A673 (cell line): Measurements from ENCODE around the gene SPNS1. TPM values are rescaled to one million over a fixed set of nuclear protein-coding genes. Genes with fewer than 3 reads are reported as not detected.

Source experiments
- BruUV-seq: library from RNA; stranded (reverse); fragments of 400-500 nt; replicated peaks from 2 replicates; lab custom pipeline; 2021; lab: Mats Ljungman, UMichigan
- CTCF ChIA-PET: fragments of 300-600 bp; sonication (Branson Sonifier 250); formaldehyde crosslinking; loops from one replicate; lab custom pipeline; 2022; ENCODE audit warnings: antibody characterized with exemption; lab: Charles Lee
- POLR2A ChIA-PET: fragments of 300-600 bp; sonication (Branson Sonifier 250); formaldehyde crosslinking; loops from one replicate; lab custom pipeline; 2022; ENCODE audit warnings: antibody characterized with exemption; ENCODE audit not compliant: low non-redundant PET; lab: Charles Lee
- DNase-seq: peaks from one replicate; pipeline ENCODE4 v3.0.0-alpha.2; 2015; ENCODE audit warnings: low spot score
- H3K27ac ChIP-seq: fragments of 200-600 bp; sonication (generic); 2 replicates; pipeline ENCODE4 v1.5.1; 2016; ENCODE audit warnings: mixed run types, low read depth, mild to moderate bottlenecking, mixed read lengths, antibody characterized with exemption, low read length; ENCODE audit not compliant: poor library complexity, severe bottlenecking
- H3K27me3 ChIP-seq: fragments of 200-600 bp; sonication (generic); replicated peaks from 2 replicates; pipeline ENCODE4 v1.6.1; 2017; ENCODE audit warnings: mixed run types, low read depth, mild to moderate bottlenecking, mixed read lengths, antibody characterized with exemption, low read length; ENCODE audit not compliant: insufficient read depth, poor library complexity
- H3K36me3 ChIP-seq: fragments of 200-600 bp; sonication (generic); 2 replicates; pipeline ENCODE4 v1.6.1; 2016; ENCODE audit warnings: mixed run types, mild to moderate bottlenecking, mixed read lengths, antibody characterized with exemption, low read length; ENCODE audit not compliant: insufficient read depth, poor library complexity, severe bottlenecking
- H3K4me1 ChIP-seq: fragments of 200-600 bp; sonication (generic); 2 replicates; pipeline ENCODE4 v1.6.1; 2017; ENCODE audit warnings: mixed run types, mild to moderate bottlenecking, mixed read lengths, antibody characterized with exemption, low read length; ENCODE audit not compliant: insufficient read depth, poor library complexity, severe bottlenecking
- H3K4me3 ChIP-seq: fragments of 200-600 bp; sonication (generic); 2 replicates; pipeline ENCODE4 v1.5.1; 2016; ENCODE audit warnings: low read depth, mixed run types, mild to moderate bottlenecking, mixed read lengths, low read length; ENCODE audit not compliant: poor library complexity, severe bottlenecking
- H3K9me3 ChIP-seq: fragments of 200-600 bp; sonication (generic); 2 replicates; pipeline ENCODE4 v1.6.1; 2016; ENCODE audit warnings: mixed run types, low read depth, mild to moderate bottlenecking, mixed read lengths, antibody characterized with exemption, low read length; ENCODE audit not compliant: poor library complexity, severe bottlenecking
- CTCF ChIP-seq: fragments of 300-800, 200-600 bp; sonication (generic); conservative IDR thresholded peaks from 2 replicates; pipeline ENCODE4 v1.5.1; 2017; ENCODE audit warnings: low read depth, mild to moderate bottlenecking, antibody characterized with exemption, low read length, moderate library complexity, mixed read lengths
- EZH2 ChIP-seq: fragments of 200-600 bp; sonication (generic); IDR thresholded peaks from 2 replicates; pipeline ENCODE4 v1.6.1; 2017; ENCODE audit warnings: borderline replicate concordance, low read depth, mild to moderate bottlenecking, mixed read lengths, antibody characterized with exemption, low read length; ENCODE audit not compliant: poor library complexity, severe bottlenecking
- intact Hi-C: fragments of 100-400 bp; cut with micrococcal nuclease; formaldehyde crosslinking; loops from one replicate; pipeline ENCODE4 v1.10.0; 2022; ENCODE audit not compliant: unreplicated experiment
- total RNA-seq: library from RNA; stranded (reverse); gene quantifications from 2 replicates; pipeline ENCODE4 v1.2.3, GENCODE V29; 2021

SPNS1 gene
- total RNA-seq, 1 experiment from 2014 or later: 46.3 TPM

- Histone ChIP-seq H3K9me3 (no peaks in the 10 kb centered on the region), H3K4me3 (no peak overlapping the region), H3K27ac (no peak overlapping the region), H3K36me3 (no peaks in the 10 kb centered on the region), H3K4me1 (peaks cover 2% of the 10 kb centered on the region), H3K27me3 (no peaks in the 10 kb centered on the region)
- CTCF ChIA-PET: no interaction called here
- POLR2A ChIA-PET: no interaction called here
- intact Hi-C loops: no loop called here
- TF ChIP-seq EZH2: no peak
- no peak for TF ChIP-seq CTCF
- BruUV-seq: no TSS peak
- DNase-seq: no peak
Measured at GRCh38 chr16:29024278-29024677, 49.7 kb downstream of the SPNS1 start.

GRCh38 chr16:29025218-29025617 lies 50.6 kb downstream of the SPNS1 start:
- intact Hi-C loops: no loop called here
- no peaks in the 10 kb centered on the region for H3K36me3 ChIP-seq
- TF ChIP-seq EZH2: no peak
- no peak for TF ChIP-seq CTCF
- peaks cover 5% of the 10 kb centered on the region for H3K4me1 ChIP-seq
- H3K9me3 ChIP-seq: no peaks in the 10 kb centered on the region
- no peak overlapping the region for H3K27ac ChIP-seq
- no peak for DNase-seq
- H3K27me3 ChIP-seq: no peaks in the 10 kb centered on the region
- no peak overlapping the region for H3K4me3 ChIP-seq
- ChIA-PET POLR2A (interaction anchor here (0.6 kb wide), 1 partner anchor 617 kb away, joined by 3 read pairs; no protein-coding TSS in a partner anchor), CTCF (no interaction called here)
- no TSS peak for BruUV-seq

GRCh38 chr16:29025735-29026134 lies 51.2 kb downstream of the SPNS1 start:
- BruUV-seq: no TSS peak
- intact Hi-C loops: no loop called here
- no peak for DNase-seq
- Histone ChIP-seq H3K4me3 (no peak overlapping the region), H3K27me3 (no peaks in the 10 kb centered on the region), H3K4me1 (peaks cover 5% of the 10 kb centered on the region), H3K36me3 (no peaks in the 10 kb centered on the region), H3K9me3 (no peaks in the 10 kb centered on the region), H3K27ac (no peak overlapping the region)
- CTCF ChIA-PET: no interaction called here
- POLR2A ChIA-PET: no interaction called here
- TF ChIP-seq CTCF: no peak
- TF ChIP-seq EZH2: no peak
